Kidney (tissue), 14 donors: ENCODE data around the gene APBB1. TPM values are rescaled to one million over a fixed set of nuclear protein-coding genes. Genes with fewer than 3 reads are reported as not detected.

Source experiments
- DNase-seq, 5 donors: peaks; one replicate each; pipeline ENCODE4 v3.0.0-alpha.2; 2013 to 2020
- FAIRE-seq: peaks from 2 replicates; lab custom pipeline; 2012; peaks lifted over from hg19 to GRCh38; lab: Jason Lieb, UNC
- H3K27ac ChIP-seq, 2 donors: one replicate each; pipeline ENCODE4 v1.7.0; 2013; ENCODE audit warnings: low read depth in 2 of 2, low read length in 2 of 2, inconsistent platforms in 1 of 2
- H3K27me3 ChIP-seq: one replicate; pipeline ENCODE4 v1.7.1; 2013; ENCODE audit warnings: low read length, inconsistent platforms; ENCODE audit not compliant: control insufficient read depth, insufficient read depth
- H3K36me3 ChIP-seq, 3 donors: one replicate each; pipeline versions ENCODE4 v1.7.0 to v1.7.1; 2013; ENCODE audit warnings: low read length in 3 of 3, control low read depth in 1 of 3, inconsistent platforms in 1 of 3; ENCODE audit not compliant: insufficient read depth in 3 of 3, control insufficient read depth in 2 of 3
- H3K4me1 ChIP-seq, 3 donors: one replicate each; pipeline versions ENCODE4 v1.7.0 to v1.7.1; 2013; ENCODE audit warnings: low read length in 3 of 3, inconsistent platforms in 1 of 3, low read depth in 1 of 3; ENCODE audit not compliant: control insufficient read depth in 2 of 3, insufficient read depth in 2 of 3
- H3K4me3 ChIP-seq, 3 donors: one replicate each; pipeline versions ENCODE4 v1.7.0 to v1.8.1; 2013; ENCODE audit warnings: low read length in 3 of 3, control low read depth in 1 of 3, inconsistent platforms in 1 of 3
- H3K9ac ChIP-seq, 3 donors: one replicate each; pipeline versions ENCODE4 v1.7.0 to v1.7.1; 2013; ENCODE audit warnings: low read length in 3 of 3, control low read depth in 1 of 3, inconsistent platforms in 1 of 3
- H3K9me3 ChIP-seq, 3 donors: one replicate each; pipeline versions ENCODE4 v1.7.0 to v1.7.1; 2013; ENCODE audit warnings: low read length in 3 of 3, control low read depth in 1 of 3, inconsistent platforms in 1 of 3; ENCODE audit not compliant: control insufficient read depth in 2 of 3, insufficient read depth in 1 of 3
- CTCF ChIP-seq: IDR thresholded peaks from 3 replicates; pipeline ENCODE4 v1.5.1; 2012; ENCODE audit warnings: mild to moderate bottlenecking, moderate library complexity, borderline replicate concordance; ENCODE audit not compliant: insufficient read depth; ENCODE audit errors: extremely low read depth
- intact Hi-C: fragments of 100-400 bp; cut with DNase I; formaldehyde crosslinking; loops from one replicate; pipeline ENCODE4 v1.11.1; 2022
- polyA plus RNA-seq: library from polyadenylated mRNA; stranded (reverse); fragments of 350-450 nt; fragmentation: Illumina TruSeq; extraction: RNeasy Lipid Tissue Mini Kit (QIAGEN cat#74804); gene quantifications from one replicate; pipeline ENCODE4 v1.2.3, GENCODE V29; 2014; ENCODE audit warnings: low read depth, low replicate concordance; ENCODE audit not compliant: insufficient read depth
- total RNA-seq: library from RNA; stranded (reverse); fragmentation: NEBNext Ultra II Directional; extraction: Animal tissue kit (Norgen Biotek cat#: 25700); gene quantifications from one replicate; pipeline ENCODE4 v1.2.1, GENCODE V29; 2021
- donor health status: control.
- donor health status: control.
- donor health status: control.
- donor health status: control.
- donor health status: control.
- donor health status: DM: yes; HTN: yes; CAD: no.
- donor health status: Normal renal cell carcinoma (clear cell type).

APBB1 gene
- total and polyA plus RNA-seq, 2 donors from 2014 or later: 43.7 to 67.2 TPM

GRCh38 chr11:6410695-6411430 lies 8.0 kb downstream of the APBB1 start:
- H3K9me3 ChIP-seq: no peaks in the 10 kb centered on the region
- no peak overlapping the region for H3K9ac ChIP-seq
- peaks cover 0 to 9% (median 9%) of the 10 kb centered on the region in 3 donors for H3K4me1 ChIP-seq
- peaks cover 0 to 4% (median 3%) of the 10 kb centered on the region in 3 donors for H3K36me3 ChIP-seq
- no peaks in the 10 kb centered on the region for H3K27me3 ChIP-seq
- intact Hi-C loops: no loop called here
- DNase-seq (no peak), FAIRE-seq (no peak)
- H3K27ac ChIP-seq: no peak overlapping the region
- no peak overlapping the region for H3K4me3 ChIP-seq
- no peak for TF ChIP-seq CTCF

- intact Hi-C loops: no loop called here
- Histone ChIP-seq H3K4me3 (no peak overlapping the region), H3K27me3 (no peaks in the 10 kb centered on the region), H3K27ac (no peak overlapping the region), H3K9ac (no peak overlapping the region), H3K4me1 (peaks cover 0 to 20% (median 9%) of the 10 kb centered on the region in 3 donors), H3K9me3 (no peaks in the 10 kb centered on the region), H3K36me3 (peaks cover 0 to 11% (median 3%) of the 10 kb centered on the region in 3 donors)
- no peak for FAIRE-seq
- TF ChIP-seq CTCF: no peak
- DNase-seq: no peak
Observed at GRCh38 chr11:6406370-6406769, 12.5 kb downstream of the APBB1 start.

GRCh38 chr11:6405846-6406245 lies 13.0 kb downstream of the APBB1 start:
- intact Hi-C loops: no loop called here
- no peaks in the 10 kb centered on the region for H3K27me3 ChIP-seq
- H3K9me3 ChIP-seq: no peaks in the 10 kb centered on the region
- TF ChIP-seq CTCF: no peak
- FAIRE-seq (no peak), DNase-seq (no peak)
- H3K4me3 ChIP-seq: no peak overlapping the region
- H3K9ac ChIP-seq: no peak overlapping the region
- H3K36me3 ChIP-seq: peaks cover 0 to 16% (median 3%) of the 10 kb centered on the region in 3 donors
- H3K27ac ChIP-seq: no peak overlapping the region
- H3K4me1 ChIP-seq: peaks cover 0 to 20% (median 9%) of the 10 kb centered on the region in 3 donors
